ENCODE results near the gene HMCN1. TPM values are rescaled to one million over a fixed set of nuclear protein-coding genes. Genes with fewer than 3 reads are reported as not detected.
"Not testable (repeated sequence)": the region's sequence is repeated elsewhere in the genome, so short reads cannot be mapped to it uniquely, and the experiment has no call there.

Gene HMCN1
- total RNA-seq, 1 experiment from 2014 or later, result 2.1 TPM

DNA sequence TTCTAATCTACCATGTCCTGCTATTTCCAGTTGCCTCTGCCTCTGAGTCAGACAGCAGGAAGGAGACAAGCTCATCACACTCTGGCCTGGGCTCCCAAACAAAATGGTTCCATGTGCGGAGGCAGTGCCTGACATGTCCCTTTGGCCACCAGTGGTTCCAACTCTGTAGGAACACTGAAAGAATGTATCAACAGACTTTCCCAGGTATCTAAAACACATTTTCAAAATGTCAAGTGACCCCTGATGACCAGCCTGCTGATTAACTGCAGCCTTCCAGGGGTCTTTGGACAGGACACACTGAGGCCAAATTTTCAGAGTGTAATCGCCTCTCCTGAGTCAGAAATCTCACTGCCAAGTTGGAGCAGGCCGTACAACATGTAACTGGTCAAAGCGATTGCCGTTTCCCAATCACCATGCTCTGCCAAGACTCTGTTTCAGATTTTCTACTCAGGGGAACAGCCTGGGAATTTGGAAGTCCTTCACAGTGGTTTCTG is 468.1 kb downstream of the HMCN1 start:
- DNase-seq (ENCODE audit: low read depth), result no peak

DNA sequence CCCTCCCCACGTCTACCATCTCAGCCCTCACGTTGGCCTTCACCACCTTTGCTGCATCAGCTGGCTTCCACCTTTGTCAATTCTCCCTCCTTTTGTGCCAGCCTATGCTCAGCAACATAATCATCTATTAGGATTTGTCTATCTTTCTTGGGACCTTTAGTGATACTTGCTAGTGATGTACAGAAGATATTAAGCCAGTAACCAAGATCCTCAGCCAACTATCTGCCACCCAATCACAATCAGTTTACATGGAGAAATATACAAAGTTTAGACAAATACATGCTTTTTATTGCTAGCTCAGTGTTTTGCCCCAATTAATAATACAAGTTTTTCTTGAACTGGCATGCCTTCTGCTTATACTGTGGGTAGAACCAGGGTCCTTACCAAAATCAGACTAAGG is 468.6 kb downstream of the HMCN1 start:
- no peak for DNase-seq (ENCODE audit: low read depth)

DNA sequence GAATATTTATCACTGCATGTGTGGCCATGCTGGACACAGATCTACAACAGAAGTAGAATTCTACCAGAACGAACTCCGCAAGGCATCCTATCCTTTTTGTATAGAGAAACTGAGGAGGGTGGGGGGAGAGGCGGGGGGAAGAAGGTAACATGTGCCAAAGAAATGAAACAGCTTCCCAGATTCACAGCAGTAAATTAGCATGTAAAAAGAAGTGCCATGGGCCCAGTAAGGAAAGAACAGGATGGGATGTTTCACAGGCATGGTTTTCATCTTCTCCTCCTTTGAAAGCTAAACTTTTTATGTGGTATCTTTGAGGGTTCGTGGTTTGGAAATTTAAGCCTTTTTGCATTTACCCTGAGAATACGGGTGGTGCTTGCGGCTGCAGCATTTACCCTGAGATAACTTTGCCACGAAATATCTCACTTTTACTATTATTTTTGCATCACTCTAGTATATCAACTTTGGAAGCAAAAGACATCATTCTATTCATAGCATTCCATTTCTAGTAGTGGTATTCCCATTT is 471.9 kb downstream of the HMCN1 start:
- DNase-seq (ENCODE audit: low read depth), result no peak

DNA sequence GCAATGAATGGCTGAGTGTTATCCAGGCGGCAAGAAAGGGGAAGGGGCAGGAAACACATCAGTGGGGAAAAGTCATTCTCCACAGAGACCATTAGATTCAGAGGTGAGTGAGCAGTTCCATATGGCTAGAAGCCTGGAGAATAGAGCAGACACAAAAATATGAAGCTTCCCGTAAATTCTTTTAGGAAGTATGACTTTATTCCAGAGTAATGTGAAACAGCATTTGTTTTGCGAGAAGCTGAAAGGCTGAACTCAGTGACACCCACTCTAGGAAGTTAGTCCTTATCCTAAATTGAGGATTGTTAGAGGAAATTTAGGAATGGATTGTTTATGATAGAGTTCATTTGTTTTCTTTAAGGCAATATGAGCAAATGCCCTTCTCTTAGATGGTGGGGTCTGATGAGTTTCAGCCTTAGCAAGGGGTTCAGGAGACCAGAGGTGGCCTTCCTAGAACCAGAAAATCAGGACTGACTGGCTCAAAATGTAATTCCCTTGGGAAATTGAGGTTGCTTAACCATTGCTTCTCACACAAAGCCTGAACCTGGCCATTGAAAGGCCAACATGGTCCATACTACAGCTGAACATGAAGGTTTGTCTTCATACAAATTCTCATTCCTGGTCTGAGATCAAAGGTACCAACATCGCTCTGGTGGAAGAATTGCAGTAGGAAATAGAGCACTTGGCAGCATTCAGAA is 473.3 kb downstream of the HMCN1 start:
- DNase-seq (ENCODE audit: low read depth), result no peak

DNA sequence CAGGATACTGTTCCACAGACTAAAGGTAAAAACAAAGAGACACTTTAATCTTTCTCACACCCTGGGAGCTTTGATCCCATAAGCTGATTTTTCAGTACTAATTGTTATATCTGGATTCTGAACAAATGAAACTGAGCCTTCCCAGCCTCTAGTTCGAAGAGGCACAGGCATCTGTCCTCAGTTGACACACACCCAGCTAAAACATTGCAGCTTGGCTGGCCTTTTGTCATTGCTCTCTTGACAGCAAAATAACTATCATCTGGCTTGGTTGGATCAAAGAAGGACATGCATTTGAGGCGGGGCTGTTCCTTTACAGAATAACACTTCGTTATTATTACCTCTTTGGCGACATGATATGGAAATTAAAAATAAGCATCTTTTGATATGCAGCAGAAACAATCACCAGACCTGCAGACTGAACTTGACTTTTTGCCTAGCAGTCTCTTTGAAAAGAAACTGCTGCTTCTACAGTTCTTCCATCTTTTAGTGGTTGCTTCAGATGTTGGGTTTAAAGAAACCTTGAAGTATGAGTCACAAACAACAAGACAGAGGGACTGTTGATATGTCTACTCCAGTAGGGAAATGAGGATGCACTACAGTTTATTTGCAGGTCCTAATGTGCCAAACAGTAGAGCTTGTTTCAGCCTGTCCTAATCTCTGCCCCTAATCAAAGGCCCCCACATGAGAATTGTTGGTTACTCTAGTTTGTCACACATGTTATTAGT is 474.4 kb downstream of the HMCN1 start:
- DNase-seq (ENCODE audit: low read depth), result no peak

DNA sequence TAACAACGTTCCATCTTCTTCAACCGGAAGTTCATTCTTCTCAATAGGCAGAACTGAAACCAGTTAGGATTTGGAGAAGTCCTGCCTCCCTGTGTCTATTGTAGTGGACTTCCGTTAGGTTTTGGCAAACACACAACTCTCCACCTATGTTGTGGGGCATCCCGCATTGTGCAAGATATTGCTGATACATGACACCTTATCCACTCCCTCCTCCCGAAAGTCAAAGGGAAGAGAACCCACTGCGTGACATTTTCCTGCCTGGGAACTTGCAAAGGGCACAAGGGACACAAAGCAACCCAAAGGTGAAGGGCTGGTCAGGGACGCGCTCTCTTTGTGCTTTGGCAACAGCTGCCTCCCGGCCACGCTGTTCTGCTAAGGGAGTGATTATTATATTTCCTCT is 476.1 kb downstream of the HMCN1 start:
- DNase-seq (ENCODE audit: low read depth), result no peak

DNA sequence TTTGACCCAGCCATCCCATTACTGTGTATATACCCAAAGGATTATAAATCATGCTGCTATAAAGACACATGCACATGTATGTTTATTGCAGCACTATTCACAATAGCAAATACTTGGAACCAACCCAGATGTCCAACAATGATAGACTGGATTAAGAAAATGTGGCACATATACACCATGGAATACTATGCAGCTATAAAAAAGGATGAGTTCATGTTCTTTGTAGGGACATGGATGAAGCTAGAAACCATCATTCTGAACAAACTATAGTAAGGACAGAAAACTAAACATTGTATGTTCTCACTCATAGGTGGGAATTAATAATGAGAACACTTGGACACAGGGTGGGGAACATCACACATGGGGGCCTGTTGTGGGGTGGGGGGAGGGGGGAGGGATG is 477.4 kb downstream of the HMCN1 start:
- DNase-seq (ENCODE audit: low read depth), result not testable (repeated sequence)

DNA sequence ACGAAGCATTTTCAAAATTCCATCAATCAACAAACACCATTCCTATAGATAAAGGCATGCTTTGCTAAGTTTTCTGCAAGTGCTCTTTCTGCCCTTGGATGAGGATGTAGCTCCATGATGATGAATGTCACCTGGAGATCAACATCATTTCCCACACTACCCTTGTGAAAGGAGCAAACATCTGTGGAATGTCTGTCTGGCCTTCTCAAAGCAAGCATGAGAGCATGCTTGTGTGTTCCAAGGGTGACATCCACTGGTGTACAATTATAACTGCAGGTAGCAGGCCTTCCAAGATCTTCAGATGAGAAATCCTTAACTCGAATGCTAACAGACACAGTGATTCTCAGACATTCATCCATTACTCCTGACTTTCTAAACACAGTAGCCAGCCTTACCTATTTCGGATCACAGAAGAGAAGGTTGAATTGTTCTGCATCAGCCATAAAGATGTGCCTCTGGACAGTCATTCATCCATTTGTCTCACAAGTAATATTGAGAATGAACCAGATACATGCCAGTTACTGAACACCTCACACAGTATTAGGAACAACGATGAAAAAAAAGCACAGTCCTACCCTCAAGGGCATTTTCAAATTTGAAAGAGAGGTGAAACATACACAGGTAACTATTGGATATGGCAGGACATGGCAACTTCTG is 478.5 kb downstream of the HMCN1 start:
- DNase-seq (ENCODE audit: low read depth), result peak; percentile 82

DNA sequence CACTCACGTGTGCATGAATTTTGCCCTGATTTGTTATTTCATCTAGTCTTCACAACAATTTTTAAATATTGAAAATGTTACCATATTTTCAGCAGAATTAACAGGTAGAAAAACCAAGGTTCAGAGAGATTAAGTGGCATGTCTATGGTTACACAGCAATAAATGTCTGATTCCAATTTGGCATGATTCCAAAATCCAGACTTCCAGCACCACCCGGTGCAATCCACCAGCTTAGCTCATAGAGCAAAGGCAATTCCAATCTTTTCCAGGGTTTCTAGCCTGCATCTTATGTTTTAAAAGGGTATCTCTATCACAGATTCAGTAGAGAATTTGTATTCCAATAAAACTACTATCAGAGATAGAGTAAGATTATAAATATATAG is 479.0 kb downstream of the HMCN1 start:
- DNase-seq (ENCODE audit: low read depth), result no peak

DNA sequence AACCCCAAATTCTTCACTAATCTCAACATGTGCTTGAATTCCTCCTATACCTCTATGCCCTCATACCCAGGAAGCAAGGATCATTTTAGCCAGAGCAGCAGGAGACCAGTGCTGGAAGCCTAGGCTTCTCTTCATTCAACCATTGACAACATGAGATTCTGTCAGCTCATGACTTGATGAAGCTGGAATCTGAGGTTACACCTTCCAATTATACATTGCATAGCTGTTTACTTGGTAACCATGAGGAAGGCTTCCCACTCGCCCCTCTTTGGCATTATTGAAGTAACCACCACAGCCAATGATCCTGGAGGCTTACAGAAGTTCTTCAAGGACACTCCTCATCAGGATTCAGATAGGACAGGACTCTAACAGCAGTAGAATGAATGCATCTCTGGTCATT is 480.6 kb downstream of the HMCN1 start:
- DNase-seq (ENCODE audit: low read depth), result no peak

DNA sequence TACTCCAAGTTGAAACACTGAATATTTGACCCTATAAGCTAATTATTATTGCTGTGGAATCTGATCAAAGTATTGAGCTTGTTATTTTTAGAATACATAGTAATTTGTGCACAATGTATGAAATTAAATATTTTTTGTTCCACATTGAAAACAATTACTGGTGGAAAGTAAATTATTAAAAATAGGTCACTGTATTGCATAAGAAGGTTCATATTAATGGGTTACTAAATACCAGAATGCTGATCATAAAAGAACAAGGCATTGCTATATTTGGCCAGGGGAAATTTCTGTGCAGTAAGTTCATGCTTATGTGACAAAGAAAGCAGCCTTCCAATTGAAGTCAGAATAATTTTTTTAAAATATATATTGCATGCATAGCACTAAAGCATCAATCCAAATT is 481.4 kb downstream of the HMCN1 start:
- no peak for DNase-seq (ENCODE audit: low read depth)

DNA sequence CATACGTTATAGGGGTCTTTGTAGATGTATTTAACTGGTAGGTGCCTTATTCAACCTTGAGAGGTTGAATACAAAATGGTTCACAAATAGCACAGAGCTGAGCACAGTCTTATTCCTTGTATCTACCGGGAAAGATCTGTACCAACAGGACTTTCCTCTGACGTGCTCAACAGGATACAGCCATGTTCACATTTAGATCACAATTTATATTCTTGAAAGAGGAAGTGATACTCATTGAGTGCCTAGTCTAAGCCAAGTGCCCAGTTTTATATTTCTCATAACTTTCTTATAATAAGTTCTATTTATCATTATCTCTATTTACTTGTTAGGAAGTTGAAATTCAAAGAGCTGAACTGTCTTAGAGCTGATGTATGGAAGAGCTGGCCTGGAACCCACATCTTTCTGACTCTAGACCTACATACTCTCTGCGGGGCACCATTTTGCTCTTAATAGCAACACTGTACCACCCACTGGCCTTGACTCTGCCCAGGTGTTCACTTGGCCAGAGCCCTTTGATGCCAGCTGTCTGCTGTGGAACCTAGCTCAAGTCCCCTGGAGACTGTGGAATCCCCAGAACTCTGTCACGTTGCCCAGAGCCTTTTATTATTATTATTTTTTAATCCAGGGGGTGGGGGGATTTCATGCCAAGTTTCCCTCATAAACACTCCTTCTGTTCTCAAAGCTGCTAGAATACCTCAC is 484.6 kb downstream of the HMCN1 start:
- no peak for DNase-seq (ENCODE audit: low read depth)

DNA sequence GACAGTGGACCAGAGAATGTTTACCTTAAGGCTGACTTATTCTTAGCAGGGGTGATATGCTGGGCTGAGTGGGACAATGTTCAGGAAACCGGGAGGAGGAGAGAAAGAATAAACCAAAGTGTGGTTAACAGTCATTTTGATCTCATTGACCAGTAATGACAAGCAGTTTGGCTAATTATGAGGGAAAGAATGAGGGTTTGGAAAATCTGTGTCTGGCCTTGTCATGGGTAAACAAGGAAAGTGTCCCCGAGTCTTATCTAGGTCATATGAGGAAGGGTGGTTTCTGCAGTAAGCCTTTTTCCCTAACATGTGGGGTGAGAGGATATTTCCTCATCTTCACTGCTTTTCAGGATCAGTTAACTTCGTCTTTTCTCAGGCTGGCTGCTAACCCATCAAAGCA is 485.9 kb downstream of the HMCN1 start:
- DNase-seq (ENCODE audit: low read depth), result no peak

DNA sequence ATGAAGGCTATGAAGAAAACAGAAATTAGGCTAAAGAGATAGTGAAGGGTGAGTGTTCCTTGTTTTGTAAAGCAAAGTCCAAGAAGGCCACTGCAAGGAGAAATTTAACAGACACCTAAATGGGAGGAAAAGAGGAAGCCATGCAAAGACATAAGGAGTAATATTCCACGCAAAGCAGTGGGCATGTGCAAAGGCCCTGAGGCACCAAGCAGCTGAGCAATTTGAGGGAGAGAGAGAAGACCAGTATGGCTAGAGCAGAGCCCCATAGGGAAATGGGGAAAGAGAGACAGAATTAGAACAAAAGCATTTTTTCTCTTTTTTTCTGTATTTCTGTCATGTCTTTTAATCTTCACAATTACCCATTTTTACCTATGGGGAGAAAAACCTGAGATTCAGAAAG is 486.7 kb downstream of the HMCN1 start:
- DNase-seq (ENCODE audit: low read depth), result no peak

DNA sequence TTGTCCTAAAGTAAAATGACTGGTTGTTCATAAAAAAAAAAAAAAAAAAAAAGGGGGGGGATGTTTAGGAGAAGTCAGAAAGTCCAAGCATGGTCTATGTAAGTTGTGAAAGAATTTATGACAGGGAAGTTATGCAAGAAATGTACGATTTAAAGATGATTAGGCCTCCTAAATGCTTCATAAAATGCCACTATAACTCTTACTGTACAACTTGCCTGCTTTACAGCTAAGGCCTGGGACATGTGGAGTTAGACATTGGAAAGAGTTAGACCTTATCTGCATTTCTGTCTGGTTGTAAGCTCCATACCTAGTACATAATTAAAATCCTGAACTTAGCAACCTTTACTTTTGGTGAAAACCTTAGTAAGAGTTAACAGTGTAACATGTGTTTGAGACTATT is 490.9 kb downstream of the HMCN1 start:
- no peak for DNase-seq (ENCODE audit: low read depth)

DNA sequence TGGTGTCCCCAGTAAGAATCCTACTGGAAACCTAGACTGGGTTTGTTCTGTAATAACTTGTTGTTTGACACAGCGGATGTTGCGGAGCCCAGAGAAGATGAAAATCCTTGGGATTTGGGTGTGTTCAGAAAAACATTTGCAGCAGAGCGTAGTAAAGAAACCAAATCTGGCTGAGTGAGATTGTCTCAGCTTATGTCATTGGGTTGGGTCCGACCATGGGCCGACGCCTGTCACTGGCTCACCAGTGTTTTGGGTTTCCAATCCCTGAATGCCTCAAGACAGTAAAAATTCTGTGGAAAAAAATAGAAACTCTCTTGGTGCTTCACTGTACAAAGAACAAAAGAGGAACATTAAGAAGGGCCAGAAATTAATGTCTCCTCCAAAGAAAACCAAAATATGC is 494.6 kb downstream of the HMCN1 start:
- DNase-seq (ENCODE audit: low read depth), result no peak

DNA sequence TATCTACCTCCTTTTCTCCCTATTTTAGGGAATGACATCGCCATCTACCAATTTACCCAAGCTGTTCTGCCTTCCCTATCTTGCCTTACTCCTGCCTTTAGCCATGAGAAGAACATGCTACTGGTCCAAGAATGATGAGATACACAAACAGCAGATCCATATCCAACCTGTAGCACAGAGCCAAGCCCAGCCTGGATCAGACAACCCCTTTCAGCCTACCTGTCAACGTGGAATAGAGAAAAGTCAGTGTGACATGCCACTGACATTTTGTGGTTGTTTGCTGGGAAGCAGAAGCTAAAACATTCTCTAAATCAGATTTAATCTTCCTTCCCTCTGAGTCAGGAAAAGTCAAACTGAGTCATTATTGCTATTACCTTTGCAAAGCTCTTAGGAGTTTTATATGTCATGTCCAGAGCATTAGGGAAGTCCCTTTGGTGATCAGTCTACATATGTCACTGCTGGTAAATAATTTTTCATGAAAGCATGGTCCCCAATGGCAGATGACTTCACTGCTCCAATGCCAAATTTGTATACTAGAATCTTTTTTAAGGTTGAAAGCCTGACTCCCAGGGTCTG is 497.8 kb downstream of the HMCN1 start:
- DNase-seq (ENCODE audit: low read depth), result peak; percentile 51

DNA sequence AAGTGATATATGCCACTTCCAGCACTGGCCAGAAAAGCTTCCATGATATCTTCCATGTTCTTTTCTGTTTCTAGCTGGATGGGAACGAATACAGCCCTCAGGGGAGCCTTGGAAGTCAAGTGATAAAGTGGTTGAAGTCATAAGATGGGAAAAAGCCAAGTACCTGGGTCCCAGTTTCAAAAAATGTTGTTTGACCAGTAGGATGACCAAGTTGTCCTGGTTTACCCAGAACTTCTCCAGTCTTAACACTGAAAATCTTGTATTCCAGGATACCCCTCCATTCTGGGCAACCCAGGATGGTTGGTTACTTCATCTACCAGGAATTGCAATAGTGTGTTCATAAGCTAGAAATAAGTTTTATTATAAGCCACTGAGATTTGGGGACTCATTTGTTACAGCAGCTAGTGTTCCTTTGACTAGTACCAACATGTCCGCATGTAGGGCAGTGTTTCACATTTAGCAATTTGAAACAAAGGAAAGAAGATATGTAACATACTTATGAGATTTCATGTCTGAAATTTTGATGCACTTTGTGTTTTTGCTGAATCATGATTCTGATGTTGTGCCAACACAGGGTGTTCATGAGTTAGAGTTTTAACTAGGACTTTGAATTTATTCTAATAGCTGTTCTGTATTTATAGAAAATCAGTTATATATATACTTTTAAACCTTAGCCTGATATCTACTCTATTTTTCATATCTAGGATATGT is 500.9 kb downstream of the HMCN1 start:
- DNase-seq (ENCODE audit: low read depth), result no peak

DNA sequence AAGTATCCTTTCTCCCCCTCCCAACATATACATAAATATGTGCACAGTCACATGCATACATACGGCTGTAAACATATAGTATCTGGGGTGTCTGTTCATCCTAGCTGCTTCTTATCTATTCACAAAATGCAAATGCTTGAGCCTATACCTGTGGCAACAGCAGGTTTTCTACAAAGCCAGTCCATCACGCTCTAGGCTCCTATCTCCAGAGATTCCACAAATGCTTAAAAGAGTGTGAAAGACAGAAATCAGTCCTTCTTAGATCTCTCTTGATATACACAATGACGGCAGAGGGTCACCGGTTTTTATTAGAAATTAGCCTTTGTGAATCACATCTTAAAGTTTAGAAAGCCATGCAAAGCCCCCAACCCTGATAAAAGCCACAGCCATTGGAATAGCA is 501.5 kb downstream of the HMCN1 start:
- DNase-seq (ENCODE audit: low read depth), result no peak

DNA sequence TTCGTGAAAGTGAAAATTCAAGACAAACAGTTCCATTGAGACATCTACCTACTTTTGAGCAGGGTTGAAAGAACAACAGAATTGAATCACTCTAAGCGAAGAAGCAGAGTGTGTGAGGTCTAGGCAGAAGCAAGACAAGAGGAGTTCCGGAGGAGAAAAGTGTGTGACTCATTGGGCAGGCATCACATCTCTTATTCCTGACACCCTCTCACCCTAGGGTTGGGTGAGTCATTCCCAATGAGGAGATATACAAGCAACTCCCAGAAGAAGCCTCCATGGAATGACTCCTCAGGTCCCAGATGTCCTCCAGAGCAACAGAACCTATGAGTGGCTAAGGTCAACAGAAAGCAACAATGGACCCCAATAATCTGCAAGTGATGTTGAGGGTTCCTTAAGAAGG is 502.7 kb downstream of the HMCN1 start:
- DNase-seq (ENCODE audit: low read depth), result peak; percentile 95

DNA sequence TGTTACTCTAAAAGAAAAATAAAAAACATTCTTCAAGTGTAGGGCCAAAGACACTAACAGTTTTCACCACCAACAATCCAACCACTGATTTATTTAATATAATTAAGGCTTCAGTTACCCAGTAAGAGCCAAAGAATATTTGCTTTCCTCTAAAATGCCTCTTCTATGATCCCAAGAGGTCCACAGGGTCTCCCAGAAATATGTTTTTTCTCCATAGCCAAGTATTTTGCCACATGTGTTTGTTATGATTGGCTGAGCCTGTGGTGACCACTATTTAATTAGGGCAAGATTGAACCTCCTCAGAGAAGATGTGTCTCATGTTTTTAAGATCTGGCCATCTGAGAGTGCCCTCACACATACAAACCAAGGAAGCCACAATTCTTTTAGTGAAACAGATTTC is 505.0 kb downstream of the HMCN1 start:
- DNase-seq (ENCODE audit: low read depth), result no peak
